Measurements from ENCODE around the gene ITGB5.

- no peak for TF ChIP-seq CTCF (IDR thresholded peaks at IDR 0.05)
- TF ChIP-seq POLR2AphosphoS5 (IDR thresholded peaks at IDR 0.05): no peak
- TF ChIP-seq EP300 (IDR thresholded peaks at IDR 0.05): no peak
Measured at GRCh38 chr3:124829819-124830554, 57.2 kb downstream of the ITGB5 start.

Measured in upper lobe of left lung (tissue), 4 donors.